ENCODE data around the gene APRT. TPM values are rescaled to one million over a fixed set of nuclear protein-coding genes. Genes with fewer than 3 reads are reported as not detected.

The APRT gene
- total RNA-seq, 2 experiments from 2014 or later, result 153 to 154 TPM

DNA sequence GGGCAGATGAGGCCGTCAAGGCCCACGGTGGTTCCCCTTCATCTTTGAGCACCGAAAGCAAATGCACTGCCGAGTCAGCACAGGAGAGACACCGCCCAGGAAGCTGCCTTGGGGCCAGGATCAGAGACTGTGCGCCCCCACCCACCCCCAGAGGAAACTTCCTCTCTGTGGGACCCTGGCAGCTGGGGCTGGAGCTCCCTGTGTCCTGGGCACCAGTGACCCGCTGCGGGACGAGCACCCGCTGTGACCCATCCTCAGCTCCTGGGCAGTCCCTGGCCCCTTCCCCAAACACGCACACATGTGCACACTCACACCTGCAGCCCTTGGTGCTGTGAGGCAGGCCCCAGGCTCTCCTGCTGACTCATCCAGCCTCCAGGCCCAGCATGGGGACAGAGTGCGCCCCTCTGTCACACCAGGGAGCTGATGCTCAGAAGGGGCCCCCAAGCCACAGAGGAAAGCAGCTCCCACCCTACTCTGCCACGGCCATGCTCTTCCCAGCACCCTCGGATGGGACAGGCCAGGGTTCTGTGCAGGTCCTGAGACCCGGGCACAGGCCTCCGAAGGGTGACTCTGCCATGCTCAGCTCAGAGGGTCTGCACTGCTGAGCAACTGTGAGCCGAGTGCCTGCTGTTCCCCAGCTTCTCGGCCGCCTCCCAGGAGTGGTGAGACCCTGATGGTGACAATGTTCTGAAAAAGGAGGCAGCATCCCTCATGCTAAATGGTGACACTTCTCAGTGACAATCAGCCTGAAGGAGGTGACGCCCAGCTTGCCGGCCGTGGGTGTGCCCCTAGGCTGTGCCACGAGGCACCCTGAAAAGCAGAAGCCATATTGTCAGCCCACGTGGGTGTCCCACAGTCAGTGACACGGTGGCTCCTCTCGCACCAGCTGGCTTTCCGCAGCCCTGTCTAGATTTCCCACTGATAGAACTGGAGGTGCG, 30.3 kb downstream of the APRT start:
- peak in 13 of 14 experiments; percentile 40 to 89 (median 63) for DNase-seq
- Mint-ChIP-seq H3K4me3 (peak overlapping the region; percentile 88), H3K27me3 (no peaks in the 10 kb centered on the region), H3K9me3 (no peaks in the 10 kb centered on the region), H3K27ac (peak overlapping the region; percentile 89), H3K4me1 (ENCODE audit: low read depth) (peaks cover 52% of the 10 kb centered on the region), H3K36me3 (ENCODE audit: low read depth) (no peaks in the 10 kb centered on the region)
- POLR2A ChIA-PET, result interaction anchor here (0.6 to 5.9 kb wide), 28 partner anchors 8 to 406 kb away, joined by 3 to 39 read pairs (median 5); partner anchors contain the start of genes APRT, GALNS, MVD and TRAPPC2L
- H3K4me3 ChIP-seq (ENCODE audit: low read length), result peak overlapping the region; percentile 63
- ATAC-seq (ENCODE audit: poor library complexity), result peak; percentile 58
- TF ChIP-seq, protein P1, sequence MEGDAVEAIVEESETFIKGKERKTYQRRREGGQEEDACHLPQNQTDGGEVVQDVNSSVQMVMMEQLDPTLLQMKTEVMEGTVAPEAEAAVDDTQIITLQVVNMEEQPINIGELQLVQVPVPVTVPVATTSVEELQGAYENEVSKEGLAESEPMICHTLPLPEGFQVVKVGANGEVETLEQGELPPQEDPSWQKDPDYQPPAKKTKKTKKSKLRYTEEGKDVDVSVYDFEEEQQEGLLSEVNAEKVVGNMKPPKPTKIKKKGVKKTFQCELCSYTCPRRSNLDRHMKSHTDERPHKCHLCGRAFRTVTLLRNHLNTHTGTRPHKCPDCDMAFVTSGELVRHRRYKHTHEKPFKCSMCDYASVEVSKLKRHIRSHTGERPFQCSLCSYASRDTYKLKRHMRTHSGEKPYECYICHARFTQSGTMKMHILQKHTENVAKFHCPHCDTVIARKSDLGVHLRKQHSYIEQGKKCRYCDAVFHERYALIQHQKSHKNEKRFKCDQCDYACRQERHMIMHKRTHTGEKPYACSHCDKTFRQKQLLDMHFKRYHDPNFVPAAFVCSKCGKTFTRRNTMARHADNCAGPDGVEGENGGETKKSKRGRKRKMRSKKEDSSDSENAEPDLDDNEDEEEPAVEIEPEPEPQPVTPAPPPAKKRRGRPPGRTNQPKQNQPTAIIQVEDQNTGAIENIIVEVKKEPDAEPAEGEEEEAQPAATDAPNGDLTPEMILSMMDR (IDR thresholded peaks at IDR 0.05), result no peak
- intact Hi-C loops (cut with DNase I, micrococcal nuclease), result loop anchor here in 1 of 2 experiments (1.0 to 2.0 kb wide), 3 partner anchors 21 to 100 kb away; partner anchors contain the start of gene CDT1
- H3K4me1 ChIP-seq (ENCODE audit: insufficient read depth, low read length), result peaks cover 74% of the 10 kb centered on the region
- peaks cover 11% of the 10 kb centered on the region for H3K36me3 ChIP-seq (ENCODE audit: insufficient read depth, low read length)
- H3K27ac ChIP-seq (ENCODE audit: low read depth in 1 of 2, low read length in 2 of 2), result peak overlapping the region; percentile 75 to 77
- CTCF ChIA-PET, result interaction anchor here (1.0 to 7.0 kb wide), 11 partner anchors 15 to 727 kb away, joined by 3 to 58 read pairs (median 3); partner anchors contain the start of genes GALNS and TRAPPC2L
- no peaks in the 10 kb centered on the region for H3K27me3 ChIP-seq (ENCODE audit: control insufficient read depth in 1 of 2, insufficient read depth in 2 of 2, low read length in 2 of 2)
- H3K9me3 ChIP-seq (ENCODE audit: control insufficient read depth in 1 of 2, insufficient read depth in 1 of 2, low read length in 2 of 2), result no peaks in the 10 kb centered on the region

DNA sequence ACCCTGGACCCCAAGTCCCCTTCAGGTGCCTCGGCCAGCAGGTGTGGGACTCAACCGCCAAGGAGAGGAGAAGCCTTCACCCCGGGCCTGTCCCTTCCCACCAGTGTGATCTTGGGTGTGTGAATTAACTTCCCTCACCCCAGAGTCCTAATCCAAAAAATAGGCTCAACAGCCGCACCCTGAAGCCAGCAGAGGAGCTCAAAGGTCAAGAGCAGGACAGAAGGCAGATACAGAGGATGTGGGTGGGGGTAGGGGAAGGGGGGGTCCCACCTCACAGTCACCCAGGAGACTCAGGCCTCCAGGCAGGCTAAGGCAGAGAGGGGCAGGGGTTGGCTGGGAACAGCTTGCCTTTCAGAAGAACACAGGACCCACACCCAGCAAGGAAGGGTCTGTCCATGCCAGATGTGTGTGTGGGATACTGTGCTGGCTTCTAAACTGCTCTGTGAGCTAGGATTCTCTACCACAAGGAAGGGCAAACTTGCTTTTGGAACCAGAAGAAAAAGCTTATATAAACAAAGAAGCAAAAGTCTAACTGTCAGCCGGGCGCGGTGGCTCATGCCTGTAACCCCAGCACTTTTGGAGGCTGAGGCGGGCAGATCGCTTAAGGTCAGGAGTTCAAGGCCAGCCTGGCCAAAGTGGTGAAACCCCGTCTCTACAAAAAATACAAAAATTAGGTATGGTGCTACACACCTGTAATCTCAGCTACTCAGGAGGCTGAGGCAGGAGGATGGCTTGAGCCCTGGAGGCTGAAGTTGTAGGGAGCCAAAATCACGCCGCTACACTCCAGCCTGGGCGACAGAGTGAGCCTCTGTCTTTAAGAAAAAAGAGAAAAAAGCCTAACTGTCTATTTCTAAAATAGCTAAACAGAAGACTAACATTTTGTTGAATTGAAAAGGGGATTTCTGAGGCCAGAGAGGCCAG, 31.3 kb downstream of the APRT start:
- TF ChIP-seq, protein P1 (IDR thresholded peaks at IDR 0.05), result no peak
- POLR2A ChIA-PET, result interaction anchor here (0.6 to 5.9 kb wide), 25 partner anchors 10 to 921 kb away, joined by 3 to 39 read pairs (median 5); partner anchors contain the start of genes APRT, GALNS, SPATA2L and TRAPPC2L
- no peak for ATAC-seq (ENCODE audit: poor library complexity)
- DNase-seq, result no peak
- no peaks in the 10 kb centered on the region for H3K27me3 ChIP-seq (ENCODE audit: control insufficient read depth in 1 of 2, insufficient read depth in 2 of 2, low read length in 2 of 2)
- Mint-ChIP-seq H3K27me3 (no peaks in the 10 kb centered on the region), H3K36me3 (ENCODE audit: low read depth) (no peaks in the 10 kb centered on the region), H3K9me3 (no peaks in the 10 kb centered on the region), H3K4me1 (ENCODE audit: low read depth) (peaks cover 52% of the 10 kb centered on the region), H3K4me3 (peak overlapping the region; percentile 88), H3K27ac (peak overlapping the region; percentile 89)
- H3K4me3 ChIP-seq (ENCODE audit: low read length), result peak overlapping the region; percentile 44
- peaks cover 15% of the 10 kb centered on the region for H3K36me3 ChIP-seq (ENCODE audit: insufficient read depth, low read length)
- intact Hi-C loops (cut with DNase I, micrococcal nuclease), result loop anchor here in 1 of 2 experiments (2.0 kb wide), 1 partner anchor 22 kb away; the partner anchor contains the start of gene CDT1
- no peaks in the 10 kb centered on the region for H3K9me3 ChIP-seq (ENCODE audit: control insufficient read depth in 1 of 2, insufficient read depth in 1 of 2, low read length in 2 of 2)
- CTCF ChIA-PET, result interaction anchor here (0.6 to 7.0 kb wide), 6 partner anchors 27 to 460 kb away, joined by 3 to 58 read pairs (median 3); partner anchors contain the start of genes GALNS and TRAPPC2L
- H3K27ac ChIP-seq (ENCODE audit: low read depth in 1 of 2, low read length in 2 of 2), result peak overlapping the region; percentile 75 to 77
- peaks cover 71% of the 10 kb centered on the region for H3K4me1 ChIP-seq (ENCODE audit: insufficient read depth, low read length)
